Stimulated activated CD4-positive, alpha-beta T cell treated with anti-CD3 and anti-CD28 coated beads, Interleukin-4, amount 100 ng/mL, for 48 hours (primary cell): Measurements from ENCODE around the gene HTR2A.
"Not testable (repeated sequence)": the region's sequence is repeated elsewhere in the genome, so short reads cannot be mapped to it uniquely, and the experiment has no call there.

ENCODE experiments used
- DNase-seq, 2 donors: peaks; one replicate each; pipeline ENCODE4 v3.0.0-alpha.2; 2020; ENCODE audit warnings: low read depth in 2 of 2

HTR2A gene

DNA sequence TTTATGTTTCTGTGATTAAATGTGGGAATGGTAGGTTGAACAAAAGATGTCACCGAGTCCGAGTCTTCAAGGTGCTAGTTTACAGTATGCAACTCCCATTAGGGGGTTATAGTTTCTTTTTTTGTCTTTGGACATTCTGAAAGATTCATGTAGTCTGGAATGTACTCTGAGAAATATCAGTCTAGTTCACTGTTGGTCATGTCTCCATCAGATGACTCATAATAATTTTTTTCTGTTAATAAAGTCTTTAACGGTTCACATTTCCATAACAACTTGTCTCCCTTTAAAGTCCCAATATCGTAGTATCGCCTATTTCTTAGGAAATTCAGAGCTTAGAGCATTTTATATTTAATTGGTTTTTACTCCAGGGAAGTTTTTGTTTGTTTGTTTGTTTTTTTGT, 86.4 kb downstream of the HTR2A start:
- DNase-seq, result no peak

DNA sequence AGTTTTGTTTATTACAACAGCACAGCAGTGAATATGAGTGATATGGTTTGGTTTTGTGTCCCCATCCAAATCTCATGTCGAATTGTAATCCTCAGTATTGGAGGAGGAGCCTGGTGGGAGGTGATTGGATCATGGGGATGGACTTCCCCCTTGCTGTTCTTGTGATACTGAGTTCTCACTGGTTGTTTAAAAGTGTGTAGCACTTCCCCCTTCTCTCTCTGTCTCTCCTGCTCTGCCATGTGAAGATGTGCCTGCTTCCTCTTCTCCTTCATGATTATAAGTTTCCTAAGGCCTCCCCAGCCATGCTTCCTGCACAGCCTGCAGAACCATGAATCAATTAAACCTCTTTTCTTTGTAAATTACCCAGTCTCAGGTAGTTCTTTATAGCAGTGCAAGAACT, 91.9 kb downstream of the HTR2A start:
- not testable (repeated sequence) for DNase-seq

DNA sequence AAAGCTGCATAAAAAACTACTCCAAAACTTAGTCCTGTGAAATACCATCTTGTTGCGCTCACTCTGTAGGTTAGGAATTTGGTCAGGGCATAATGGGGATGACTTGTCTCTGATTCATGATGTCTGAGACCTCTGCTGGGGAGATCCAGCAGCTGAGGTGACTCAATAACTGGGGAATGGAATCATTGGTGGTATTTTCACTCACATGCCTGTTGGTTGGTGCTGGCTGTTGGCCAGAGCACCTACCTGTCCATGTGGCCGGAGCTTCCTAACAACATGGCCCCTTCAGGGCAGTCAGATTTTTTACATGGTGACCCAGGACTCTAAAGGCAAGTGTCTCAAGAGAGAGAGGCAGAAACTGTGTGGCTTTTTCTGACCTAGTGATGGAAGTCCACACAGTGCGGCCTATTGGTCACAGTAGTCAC, 92.5 kb downstream of the HTR2A start:
- no peak for DNase-seq

DNA sequence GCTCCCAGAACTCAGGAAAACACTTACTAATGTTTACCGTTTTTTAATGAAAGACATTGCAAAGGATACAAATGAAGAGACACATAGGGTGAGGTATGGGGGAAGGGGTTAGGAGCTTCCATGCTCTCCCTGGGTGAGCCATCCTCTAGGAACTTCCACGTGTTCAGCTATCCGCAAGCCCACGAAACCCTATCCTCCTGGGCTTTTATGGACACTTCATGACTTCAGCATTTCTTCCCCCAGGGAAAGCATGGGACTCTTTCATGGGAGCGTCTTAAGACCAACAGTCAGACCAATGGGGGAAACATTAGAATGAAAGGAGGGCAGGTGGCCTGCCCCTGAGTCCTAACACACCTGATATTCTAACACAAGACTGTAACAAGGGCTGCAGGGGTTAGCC, 93.3 kb downstream of the HTR2A start:
- DNase-seq, result no peak

DNA sequence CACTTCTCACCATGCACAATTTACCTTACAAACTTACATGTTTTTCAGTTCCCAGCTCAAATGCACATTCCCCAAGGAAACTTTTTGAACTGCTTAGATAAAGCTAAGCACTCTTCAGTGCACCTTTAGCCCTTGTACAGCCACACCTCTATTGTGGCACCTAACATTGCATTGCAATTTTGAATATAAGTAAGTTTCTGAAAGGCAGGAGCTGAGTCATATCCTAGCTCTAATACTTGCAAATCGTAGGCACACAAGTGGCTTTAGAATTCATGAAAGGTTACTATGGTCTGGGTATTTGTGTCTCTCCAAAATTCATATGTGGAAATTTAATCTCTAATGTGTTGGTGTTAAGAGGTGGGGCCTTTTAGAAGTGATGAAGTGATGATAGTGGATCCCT, 95.0 kb downstream of the HTR2A start:
- no peak for DNase-seq

DNA sequence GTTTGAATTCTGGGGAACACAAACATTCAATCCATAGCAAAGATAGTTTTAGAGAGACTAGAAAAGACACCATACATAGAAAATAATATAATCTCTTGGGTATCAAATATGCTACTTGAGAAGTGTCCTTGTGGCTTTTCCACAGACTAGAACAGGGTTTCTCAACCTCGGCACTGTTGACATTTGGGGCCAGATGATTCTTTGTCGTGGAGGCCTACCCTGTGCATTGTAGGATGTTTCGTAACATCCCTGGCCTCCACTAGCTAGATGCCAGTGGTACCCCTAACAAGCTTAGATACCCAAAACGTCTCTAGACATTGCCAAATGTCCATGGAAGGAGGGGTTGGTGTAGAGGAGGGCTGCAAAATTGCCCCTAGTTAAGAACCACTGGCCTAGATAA, 97.7 kb downstream of the HTR2A start:
- no peak for DNase-seq

DNA sequence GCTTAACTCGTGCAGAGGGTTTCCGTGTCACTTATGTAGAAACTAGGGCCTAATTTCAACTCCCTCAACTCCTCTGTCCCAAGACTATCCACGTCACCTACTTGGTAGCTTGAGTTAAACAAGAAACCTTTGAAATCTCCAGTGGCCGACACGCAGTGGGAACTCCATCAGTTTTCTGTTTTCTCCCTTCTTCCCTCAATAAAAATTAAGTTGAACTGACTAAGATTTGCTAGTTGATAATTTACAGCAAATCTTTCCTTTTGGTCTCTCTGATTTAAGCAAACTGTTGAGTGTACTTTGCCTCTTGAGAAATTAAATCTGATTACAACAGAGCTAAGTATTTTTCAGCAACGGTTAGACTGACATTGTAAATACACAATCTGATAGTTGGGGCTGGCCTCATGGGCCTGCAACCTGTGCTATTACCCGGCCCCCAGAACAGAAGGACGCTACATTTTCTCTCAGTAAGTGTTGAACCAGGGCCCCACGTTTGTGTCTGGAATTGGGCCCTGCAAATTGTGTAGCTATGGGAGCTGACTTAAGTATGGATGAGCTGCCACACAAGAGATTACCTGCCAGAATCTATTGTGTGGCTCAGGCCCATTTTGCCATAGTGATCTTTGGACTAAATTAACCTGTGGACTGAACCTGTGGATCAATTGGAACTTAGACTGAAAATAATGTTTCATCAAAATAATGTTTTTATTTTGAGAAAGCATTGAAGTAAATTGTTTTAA, 99.2 kb downstream of the HTR2A start:
- no peak for DNase-seq

DNA sequence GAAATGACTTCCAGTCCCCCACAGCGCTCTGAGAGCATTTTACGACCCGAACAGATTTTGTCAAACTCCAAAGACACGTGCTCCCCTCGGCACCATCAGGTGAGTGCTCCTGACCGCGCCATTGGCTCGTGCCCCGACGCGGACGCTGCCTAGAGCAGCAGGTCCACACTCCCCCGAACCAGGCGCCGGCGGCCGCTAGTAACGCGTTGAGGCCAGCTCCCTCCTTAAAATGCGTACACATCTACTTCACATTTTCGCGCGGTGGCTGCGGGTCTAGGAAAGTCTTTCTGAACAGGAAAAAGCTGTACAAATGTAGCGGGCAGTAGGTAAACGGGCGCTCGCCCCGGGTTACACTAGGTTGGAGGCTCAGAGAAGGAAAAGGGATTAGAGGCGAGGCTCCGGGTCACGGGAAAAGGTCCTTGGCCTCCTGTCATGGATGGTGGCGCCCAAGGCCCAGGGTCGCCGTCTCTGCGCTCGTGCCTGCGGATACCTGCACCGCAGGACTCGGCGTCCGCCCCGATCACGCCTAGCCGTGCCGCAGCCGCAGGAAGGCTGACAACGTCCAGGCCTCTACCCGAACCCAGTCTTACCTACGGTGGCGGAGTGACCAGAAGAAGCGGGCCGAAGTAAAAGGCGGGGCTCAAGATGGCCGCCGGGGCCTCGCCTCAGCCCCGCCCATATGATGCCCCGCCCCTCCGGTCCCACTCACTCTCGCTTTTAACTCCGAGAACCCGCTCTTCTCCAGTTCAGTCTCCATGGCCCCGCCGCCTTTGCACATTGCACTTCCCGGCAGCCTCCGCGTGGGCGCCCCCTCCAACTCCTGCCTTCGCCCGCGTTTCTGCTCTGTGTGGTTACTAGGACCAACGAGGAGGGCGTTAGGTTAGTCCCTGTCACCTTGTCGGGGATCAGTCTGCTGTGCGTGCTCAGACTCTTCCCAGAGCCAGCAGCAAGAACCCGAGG, 100.1 kb downstream of the HTR2A start, which contains the start of gene ESD:
ESD (minus strand) TSS at position 647 of the 960 bp plus-strand sequence. CDS start 5,748 bp downstream, outside the sequence.
- peak; percentile 94 to 96 for DNase-seq

DNA sequence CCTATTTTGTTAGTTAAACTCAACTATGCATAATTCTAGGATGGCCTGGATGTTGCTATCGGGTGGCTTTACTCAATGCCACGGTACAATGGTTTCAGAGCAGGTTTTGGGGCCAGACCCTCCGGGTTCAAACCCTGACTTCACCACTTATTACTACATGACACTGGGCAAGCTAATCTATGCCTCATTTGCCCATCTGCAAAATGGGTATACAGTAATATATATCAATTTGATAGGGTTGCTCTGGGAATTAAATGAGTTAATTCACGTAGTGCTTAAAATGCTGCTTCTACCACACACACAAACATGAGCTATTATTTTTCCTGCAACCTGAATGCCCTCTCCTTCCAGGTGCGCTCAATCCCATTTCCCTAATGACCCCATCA, 100.7 kb downstream of the HTR2A start:
- no peak for DNase-seq

DNA sequence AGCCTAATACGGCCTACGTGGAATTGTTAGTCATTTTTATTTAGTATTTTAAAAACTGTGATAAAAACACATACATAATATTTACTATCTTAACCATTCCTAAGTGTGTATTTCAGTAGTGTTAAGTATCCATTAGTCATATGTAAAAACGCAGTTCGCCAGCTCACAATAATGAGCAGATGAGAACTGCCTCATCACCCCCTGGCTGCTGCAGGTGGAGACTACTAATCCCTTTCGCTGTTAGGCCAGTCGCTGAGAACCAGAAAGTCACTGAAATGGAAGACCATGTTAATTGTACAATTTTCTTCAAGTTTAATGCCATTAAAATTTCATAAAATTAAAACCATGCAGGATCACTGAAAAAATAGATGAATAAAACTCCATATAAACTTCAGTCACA, 101.5 kb downstream of the HTR2A start:
- DNase-seq, result no peak

DNA sequence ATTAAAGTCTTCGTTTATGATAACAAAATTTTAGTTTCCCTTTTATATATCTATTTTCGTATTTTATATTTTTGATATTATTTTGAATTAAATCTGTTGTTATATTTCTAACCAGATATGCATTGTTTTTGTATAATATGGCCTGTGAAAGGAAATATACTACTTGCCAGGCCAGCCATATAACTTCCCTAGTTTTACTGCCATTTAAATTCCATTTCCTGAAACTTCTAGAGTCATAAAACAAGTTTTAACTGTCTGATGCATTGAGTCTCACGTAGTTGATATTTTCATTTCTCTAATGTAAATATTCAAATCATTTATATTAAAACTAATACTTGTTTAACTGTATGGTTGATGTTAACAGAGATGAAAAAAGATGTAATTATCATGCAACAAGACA, 113.3 kb downstream of the HTR2A start:
- no peak for DNase-seq

DNA sequence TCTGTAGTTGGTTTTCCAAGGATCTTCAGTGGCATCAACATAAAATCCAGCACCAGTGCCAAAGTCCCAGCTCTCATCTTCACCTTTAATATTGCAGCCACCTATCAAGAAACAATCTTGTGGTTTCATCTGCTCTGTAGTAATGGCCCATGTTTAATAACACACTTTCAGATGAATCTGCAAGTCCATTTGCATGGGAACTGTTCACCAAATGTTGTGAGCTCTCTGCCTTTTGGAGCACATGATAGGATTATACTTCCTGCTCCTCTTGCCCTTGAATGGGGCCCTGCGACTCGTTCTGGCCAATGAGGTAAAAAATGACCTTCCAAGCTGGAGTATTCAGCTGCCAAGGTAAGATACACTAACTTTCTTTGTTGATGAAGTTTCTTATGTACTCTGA, 114.2 kb downstream of the HTR2A start:
- DNase-seq, result no peak

DNA sequence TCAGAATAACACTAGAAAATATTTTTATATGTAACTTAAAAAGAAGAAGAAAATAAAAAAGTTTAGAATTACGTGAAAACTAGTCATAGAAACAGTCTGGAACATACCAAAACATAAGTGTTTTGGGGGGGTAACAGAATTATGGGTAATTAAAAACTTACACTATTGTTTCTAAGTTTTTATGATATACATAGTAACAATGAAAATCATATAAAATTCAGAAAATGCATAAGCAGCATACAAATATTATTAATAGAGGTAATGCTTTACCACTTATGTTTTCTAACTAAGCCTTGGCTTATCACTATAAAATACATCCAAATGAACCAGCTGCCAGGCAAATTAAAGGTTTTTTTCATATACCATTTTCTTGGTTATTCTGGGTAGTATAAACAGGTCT, 114.8 kb downstream of the HTR2A start:
- DNase-seq, result no peak
